GM19468 (cell line): ENCODE measurements around the gene ANXA4.

Experiments
- ATAC-seq: cut with Tn5 transposase; IDR thresholded peaks from one replicate; pipeline ENCODE4 v1.9.1; 2021; ENCODE audit warnings: mild to moderate bottlenecking, moderate library complexity, moderate number of reproducible peaks; ENCODE audit not compliant: unreplicated experiment; ENCODE audit errors: extremely low read depth

Gene ANXA4

GRCh38 chr2:69833752-69834151 lies 91.8 kb downstream of the ANXA4 start:
- no peak for ATAC-seq

- no peak for ATAC-seq
Observed at GRCh38 chr2:69835666-69836065, 93.7 kb downstream of the ANXA4 start.

- no peak for ATAC-seq
Observed at GRCh38 chr2:69836316-69836715, 94.4 kb downstream of the ANXA4 start.

- ATAC-seq, result no peak
Observed at GRCh38 chr2:69837533-69837932, 95.6 kb downstream of the ANXA4 start.

- ATAC-seq, result no peak
Observed at GRCh38 chr2:69843993-69844392, 102.1 kb downstream of the ANXA4 start.

GRCh38 chr2:69844560-69844959 lies 102.6 kb downstream of the ANXA4 start:
- no peak for ATAC-seq

- ATAC-seq, result no peak
Observed at GRCh38 chr2:69846182-69847067, 104.5 kb downstream of the ANXA4 start.

GRCh38 chr2:69847068-69847828 lies 105.3 kb downstream of the ANXA4 start:
- no peak for ATAC-seq

GRCh38 chr2:69848186-69848790 lies 106.4 kb downstream of the ANXA4 start:
- no peak for ATAC-seq

GRCh38 chr2:69858261-69858660 lies 116.3 kb downstream of the ANXA4 start:
- no peak for ATAC-seq

GRCh38 chr2:69863298-69863697 lies 121.4 kb downstream of the ANXA4 start:
- ATAC-seq, result no peak
